ENCODE data around the gene FAM107B.

FAM107B gene

GRCh38 chr10:14731875-14732512 is 42.7 kb downstream of the FAM107B start (continued):
- TF ChIP-seq TSHZ2 (CRISPR knock-in tag; IDR thresholded peaks at IDR 0.05) (no peak), ZFP30 (CRISPR knock-in tag; IDR thresholded peaks at IDR 0.05) (no peak), ZNF565 (CRISPR knock-in tag; conservative IDR thresholded peaks at IDR 0.05; ENCODE audit: low read depth) (no peak), CREB5 (CRISPR knock-in tag; IDR thresholded peaks at IDR 0.05; ENCODE audit: low read depth) (no peak), TCF4 (CRISPR knock-in tag; IDR thresholded peaks at IDR 0.05; ENCODE audit: borderline replicate concordance) (no peak)

GRCh38 chr10:14728346-14728745 is 46.4 kb downstream of the FAM107B start:
- TF ChIP-seq BACH2 (CRISPR knock-in tag; IDR thresholded peaks at IDR 0.05; ENCODE audit: borderline replicate concordance) (no peak), PATZ1 (CRISPR knock-in tag; IDR thresholded peaks at IDR 0.05; ENCODE audit: borderline replicate concordance) (no peak), SNAI2 (CRISPR knock-in tag; IDR thresholded peaks at IDR 0.05) (no peak), CSRNP3 (CRISPR knock-in tag; IDR thresholded peaks at IDR 0.05) (no peak), TSHZ2 (CRISPR knock-in tag; IDR thresholded peaks at IDR 0.05) (no peak), PPARA (CRISPR knock-in tag; IDR thresholded peaks at IDR 0.05; ENCODE audit: borderline replicate concordance) (no peak), ESRRG (CRISPR knock-in tag; IDR thresholded peaks at IDR 0.05) (no peak), RARB (CRISPR knock-in tag; IDR thresholded peaks at IDR 0.05) (no peak), ZFP3 (CRISPR knock-in tag; IDR thresholded peaks at IDR 0.05) (no peak), CSDC2 (CRISPR knock-in tag; IDR thresholded peaks at IDR 0.05) (no peak), ZNF565 (CRISPR knock-in tag; conservative IDR thresholded peaks at IDR 0.05; ENCODE audit: low read depth) (no peak), ZNF70 (CRISPR knock-in tag; IDR thresholded peaks at IDR 0.05) (no peak), ARNTL (CRISPR knock-in tag; IDR thresholded peaks at IDR 0.05; ENCODE audit: borderline replicate concordance, low read depth) (no peak)

GRCh38 chr10:14727924-14728323 is 46.8 kb downstream of the FAM107B start:
- no peak for ATAC-seq
- TF ChIP-seq CSRNP3 (CRISPR knock-in tag; IDR thresholded peaks at IDR 0.05): no peak
- TF ChIP-seq RARB (CRISPR knock-in tag; IDR thresholded peaks at IDR 0.05): no peak
- TF ChIP-seq ZNF565 (CRISPR knock-in tag; conservative IDR thresholded peaks at IDR 0.05; ENCODE audit: low read depth): no peak
- no peak for TF ChIP-seq ZNF70 (CRISPR knock-in tag; IDR thresholded peaks at IDR 0.05)
- no peak for TF ChIP-seq ZFP3 (CRISPR knock-in tag; IDR thresholded peaks at IDR 0.05)
- no peak for TF ChIP-seq PPARA (CRISPR knock-in tag; IDR thresholded peaks at IDR 0.05; ENCODE audit: borderline replicate concordance)
- TF ChIP-seq ISL1 (CRISPR knock-in tag; IDR thresholded peaks at IDR 0.05): no peak
- TF ChIP-seq SNAI2 (CRISPR knock-in tag; IDR thresholded peaks at IDR 0.05): no peak

More at GRCh38 chr10:14728346-14728745, 46.4 kb downstream of the FAM107B start:
- ATAC-seq: no peak

All from SK-N-SH treated with all-trans-retinoic acid at 6 μM for 48 hours (cell line).